Measurements from ENCODE around the gene FCHSD2. TPM values are rescaled to one million over a fixed set of nuclear protein-coding genes. Genes with fewer than 3 reads are reported as not detected.
"Not testable (repeated sequence)": the region's sequence is repeated elsewhere in the genome, so short reads cannot be mapped to it uniquely, and the experiment has no call there.

The FCHSD2 gene
- total RNA-seq, 1 experiment from 2014 or later, result 11.0 TPM

DNA sequence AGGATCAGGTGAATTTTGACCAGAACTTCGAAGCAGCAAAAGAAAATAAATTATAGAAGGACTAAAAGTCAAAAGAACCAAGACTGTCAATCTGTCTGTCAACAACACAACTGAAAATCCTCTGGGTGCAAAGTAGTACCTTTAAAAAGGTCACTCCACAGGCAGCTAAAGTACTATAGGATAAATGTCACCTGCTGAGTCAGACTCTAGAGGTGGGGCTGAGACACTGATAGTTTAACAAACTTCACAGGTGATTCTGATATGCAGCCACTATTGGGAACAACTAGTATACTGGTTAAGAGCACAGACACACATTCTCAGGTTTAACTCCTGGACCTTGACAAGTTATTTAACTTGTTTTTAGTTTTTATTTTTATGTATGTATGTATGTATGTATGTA, 107.3 kb downstream of the FCHSD2 start:
- DNase-seq (ENCODE audit: low spot score), result no peak
- in situ Hi-C loops (cut with HindIII; ENCODE audit: low sequenced_read_pairs), result no loop called here

DNA sequence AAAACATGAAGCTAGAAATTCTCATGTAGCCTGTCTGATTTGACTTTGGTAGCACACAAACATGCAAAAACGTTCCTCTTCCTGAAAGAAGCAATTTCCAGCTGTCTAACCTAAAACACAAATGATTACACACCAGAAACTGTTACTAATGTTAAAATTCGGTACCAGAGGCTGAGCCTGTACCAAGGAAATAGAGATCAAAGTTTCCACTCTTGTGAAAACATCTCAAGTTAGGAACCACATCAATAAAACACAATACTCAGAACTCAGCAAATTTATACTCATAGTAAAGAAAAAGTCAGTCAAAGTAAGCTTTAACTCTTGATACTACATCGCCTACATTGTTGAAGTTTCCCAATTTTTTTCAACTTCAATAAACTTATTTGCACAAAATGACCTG, 107.8 kb downstream of the FCHSD2 start:
- in situ Hi-C loops (cut with HindIII; ENCODE audit: low sequenced_read_pairs), result no loop called here

DNA sequence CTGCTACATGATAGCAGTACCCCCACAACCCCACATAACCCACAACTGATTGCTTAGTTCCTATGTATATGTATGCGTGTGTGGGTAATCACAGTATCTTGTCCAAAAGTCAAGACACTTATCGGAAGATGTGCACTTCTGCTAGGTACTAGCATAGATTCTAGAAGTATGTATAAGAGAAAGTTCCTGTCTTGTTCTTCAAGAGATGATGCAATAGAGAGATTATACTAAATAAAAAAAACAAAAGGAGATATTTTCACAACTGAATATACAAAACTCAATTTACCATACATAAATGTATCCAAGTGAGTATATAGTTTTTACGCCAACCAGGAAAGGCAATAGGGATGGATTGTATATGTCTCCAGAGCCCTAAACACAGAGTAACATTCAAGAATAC, 112.0 kb downstream of the FCHSD2 start:
- DNase-seq (ENCODE audit: low spot score), result no peak
- in situ Hi-C loops (cut with HindIII; ENCODE audit: low sequenced_read_pairs), result no loop called here

More for the DNA sequence above, 107.8 kb downstream of the FCHSD2 start:
- no peak for DNase-seq (ENCODE audit: low spot score)

DNA sequence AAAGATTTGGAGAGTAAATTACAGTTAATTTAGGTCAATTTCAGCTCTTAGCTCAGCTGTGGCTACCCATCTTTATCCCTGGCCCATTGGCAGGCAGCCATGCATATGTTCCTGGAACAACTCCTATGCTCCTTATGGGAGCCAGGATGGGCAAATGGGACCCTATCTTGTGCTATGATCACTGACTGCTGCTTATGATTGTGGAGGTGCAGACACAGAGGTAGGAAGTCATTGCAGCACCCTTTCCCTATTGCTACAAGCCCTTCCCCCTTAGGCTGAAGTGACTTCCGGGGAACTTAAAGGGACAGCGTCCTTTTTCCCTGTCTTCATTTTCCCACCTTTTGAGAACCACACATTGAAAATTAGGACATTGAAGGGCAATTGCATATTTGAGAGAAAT, 112.7 kb downstream of the FCHSD2 start:
- in situ Hi-C loops (cut with HindIII; ENCODE audit: low sequenced_read_pairs), result no loop called here
- peak; percentile 60 for DNase-seq (ENCODE audit: low spot score)

DNA sequence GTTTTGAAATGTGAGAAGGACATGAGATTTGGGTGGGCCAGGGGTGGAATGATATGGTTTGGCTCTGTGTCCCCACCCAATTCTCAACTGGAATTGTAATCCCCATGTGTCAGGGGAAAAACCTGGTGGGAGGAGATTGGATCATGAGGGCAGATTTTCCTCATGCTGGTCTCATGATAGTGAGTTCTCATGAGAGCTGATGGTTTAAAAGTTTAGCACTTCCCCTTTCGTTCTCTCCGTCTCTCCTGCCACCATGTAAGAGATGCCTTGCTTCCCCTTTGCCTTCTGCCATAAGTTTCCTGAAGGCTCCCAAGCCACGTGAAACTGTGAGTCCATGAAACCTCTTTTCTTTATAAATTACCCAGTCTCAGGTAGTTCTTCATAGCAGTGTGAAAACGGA, 113.5 kb downstream of the FCHSD2 start:
- in situ Hi-C loops (cut with HindIII; ENCODE audit: low sequenced_read_pairs), result no loop called here
- no peak for DNase-seq (ENCODE audit: low spot score)

DNA sequence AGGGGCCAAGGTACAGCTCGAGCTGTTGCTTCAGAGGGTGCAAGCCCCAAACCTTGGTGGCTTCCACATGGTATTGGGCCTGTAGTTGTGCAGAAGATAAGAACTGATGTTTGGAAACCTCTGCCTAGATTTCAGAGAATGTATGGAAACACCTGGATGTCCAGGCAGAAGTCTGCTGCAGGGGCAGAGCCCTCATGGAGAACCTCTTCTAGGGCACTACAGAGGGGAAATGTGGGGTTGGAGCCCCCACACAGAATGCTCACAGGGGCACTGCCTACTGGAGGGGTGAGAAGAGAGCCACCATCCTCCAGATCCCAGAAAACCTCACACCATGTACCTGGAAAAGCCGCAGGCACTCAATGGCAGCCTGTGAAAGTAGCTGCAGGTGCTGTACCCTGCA, 114.3 kb downstream of the FCHSD2 start:
- in situ Hi-C loops (cut with HindIII; ENCODE audit: low sequenced_read_pairs); DNase-seq (ENCODE audit: low spot score): not testable (repeated sequence)

DNA sequence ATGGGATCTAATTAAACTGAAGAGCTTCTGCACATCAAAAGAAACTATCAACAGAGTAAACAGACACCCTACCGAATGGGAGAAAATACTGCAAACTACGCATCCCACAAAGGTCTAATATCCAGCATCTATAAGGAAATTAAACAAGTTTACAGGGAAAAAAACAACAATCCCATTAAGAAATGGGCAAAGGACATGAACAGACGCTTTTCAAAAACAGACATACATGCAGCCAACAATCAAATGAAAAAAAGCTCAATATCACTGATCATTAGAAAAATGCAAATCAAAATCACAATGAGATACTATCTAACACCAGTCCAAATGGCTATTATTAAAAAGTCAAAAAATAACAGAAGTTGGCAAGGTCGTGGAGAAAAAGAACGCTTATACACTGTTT, 117.5 kb downstream of the FCHSD2 start:
- in situ Hi-C loops (cut with HindIII; ENCODE audit: low sequenced_read_pairs), result no loop called here
- DNase-seq (ENCODE audit: low spot score), result no peak

DNA sequence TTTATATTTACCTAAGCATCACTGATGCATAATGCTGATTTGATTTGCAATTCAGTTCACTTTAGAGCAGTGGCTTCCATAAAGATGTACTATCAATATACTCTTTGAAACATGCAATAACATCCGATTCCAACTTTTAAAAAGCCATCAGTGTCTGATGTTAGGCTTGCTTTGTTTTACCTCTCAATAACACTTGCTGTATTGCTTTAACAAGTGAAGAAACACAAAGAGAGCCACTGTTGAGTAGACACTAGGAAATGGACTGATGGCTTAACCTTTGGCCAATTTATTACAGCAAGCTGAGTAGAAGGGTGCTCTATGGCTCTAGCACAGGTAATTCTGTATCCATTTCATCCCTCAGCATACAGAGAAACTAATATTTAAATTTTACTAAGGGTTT, 122.1 kb downstream of the FCHSD2 start:
- in situ Hi-C loops (cut with HindIII; ENCODE audit: low sequenced_read_pairs), result no loop called here
- DNase-seq (ENCODE audit: low spot score), result no peak

DNA sequence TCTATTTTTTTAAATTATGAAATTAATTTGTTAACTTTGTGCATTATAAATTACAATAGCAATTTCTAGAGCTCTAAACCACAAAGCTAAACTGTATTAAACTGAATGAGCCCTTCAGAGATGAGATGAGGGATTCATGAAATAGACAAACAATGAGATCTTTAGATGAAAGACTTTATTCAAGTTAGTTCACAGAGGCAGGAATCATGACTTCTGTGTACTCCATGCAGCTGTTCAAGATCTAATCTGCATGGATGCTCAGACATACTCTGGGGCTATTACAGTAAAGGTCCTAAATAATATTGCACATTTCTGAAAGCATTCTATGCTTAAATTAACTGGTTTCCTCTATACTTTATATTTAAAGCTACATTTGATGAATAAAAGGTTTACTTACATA, 122.7 kb downstream of the FCHSD2 start:
- in situ Hi-C loops (cut with HindIII; ENCODE audit: low sequenced_read_pairs), result no loop called here
- DNase-seq (ENCODE audit: low spot score), result no peak

DNA sequence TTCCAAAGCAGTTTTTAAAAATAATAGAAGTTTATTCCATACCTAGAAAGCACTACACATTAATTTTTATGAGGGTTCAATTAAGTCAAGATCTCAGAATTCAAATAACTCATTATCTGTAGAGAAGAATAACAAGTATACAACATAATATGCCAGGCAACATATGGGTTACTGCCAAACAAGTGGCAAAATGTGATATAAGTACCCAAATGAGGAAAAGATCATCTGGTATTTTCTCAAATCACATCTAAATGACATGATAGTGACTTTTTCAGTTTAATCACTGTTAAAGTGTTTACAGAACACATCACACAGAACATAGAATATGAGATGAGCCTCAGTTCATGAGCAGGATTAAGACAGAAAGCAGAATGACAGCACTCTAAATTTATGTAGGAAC, 123.3 kb downstream of the FCHSD2 start:
- in situ Hi-C loops (cut with HindIII; ENCODE audit: low sequenced_read_pairs), result no loop called here
- DNase-seq (ENCODE audit: low spot score), result no peak

DNA sequence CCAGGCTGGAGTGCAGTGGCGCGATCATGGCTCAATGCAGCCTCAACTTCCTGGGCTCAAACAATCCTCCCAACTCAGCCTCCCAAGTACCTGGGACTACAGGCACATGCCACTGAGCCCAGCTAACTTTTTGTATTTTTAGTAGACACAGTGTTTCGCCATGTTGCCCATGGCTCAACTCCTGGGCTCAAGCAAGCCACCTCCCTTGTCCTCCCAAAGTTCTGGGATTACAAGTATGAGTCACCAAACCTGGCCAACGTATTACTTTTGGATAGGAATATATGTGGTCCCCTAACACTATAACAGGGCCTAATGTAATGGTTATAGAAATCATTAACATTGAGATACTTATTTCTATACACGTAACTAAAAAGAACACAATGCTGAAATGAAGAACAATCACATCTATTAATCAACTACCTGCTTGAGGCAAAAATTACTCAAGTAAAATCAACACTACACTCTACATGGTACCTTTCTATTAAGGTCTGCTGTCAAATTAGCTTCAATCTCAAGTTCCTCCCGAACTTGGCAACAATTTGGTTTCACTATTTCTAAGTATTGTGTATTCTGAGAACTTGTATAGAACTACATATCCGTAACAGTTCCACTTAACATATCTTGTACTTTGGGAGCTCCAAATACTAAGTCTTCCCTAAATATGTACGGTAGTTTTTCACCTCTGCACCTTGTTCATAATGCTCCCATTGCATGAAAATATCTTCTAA, 124.9 kb downstream of the FCHSD2 start:
- no peak for DNase-seq (ENCODE audit: low spot score)
- in situ Hi-C loops (cut with HindIII; ENCODE audit: low sequenced_read_pairs), result no loop called here

DNA sequence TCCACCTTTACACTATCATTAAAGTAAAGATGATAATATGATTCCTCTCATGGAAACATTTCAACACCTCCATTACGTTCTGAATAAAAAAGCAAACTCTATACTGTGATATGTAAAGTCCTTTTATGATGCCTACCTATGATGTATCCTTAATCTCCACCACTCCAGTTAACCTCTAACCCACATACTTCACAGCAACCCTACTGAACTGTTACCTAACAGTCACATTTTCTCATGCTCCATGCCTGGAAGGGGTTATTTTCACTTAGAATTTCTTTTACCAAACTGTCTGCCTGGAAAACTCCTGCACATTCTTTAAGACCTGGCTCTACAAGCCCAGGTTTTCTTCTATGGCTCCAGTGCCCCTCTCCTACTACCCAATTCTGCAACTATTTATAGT, 129.1 kb downstream of the FCHSD2 start:
- no peak for DNase-seq (ENCODE audit: low spot score)
- in situ Hi-C loops (cut with HindIII; ENCODE audit: low sequenced_read_pairs), result no loop called here

DNA sequence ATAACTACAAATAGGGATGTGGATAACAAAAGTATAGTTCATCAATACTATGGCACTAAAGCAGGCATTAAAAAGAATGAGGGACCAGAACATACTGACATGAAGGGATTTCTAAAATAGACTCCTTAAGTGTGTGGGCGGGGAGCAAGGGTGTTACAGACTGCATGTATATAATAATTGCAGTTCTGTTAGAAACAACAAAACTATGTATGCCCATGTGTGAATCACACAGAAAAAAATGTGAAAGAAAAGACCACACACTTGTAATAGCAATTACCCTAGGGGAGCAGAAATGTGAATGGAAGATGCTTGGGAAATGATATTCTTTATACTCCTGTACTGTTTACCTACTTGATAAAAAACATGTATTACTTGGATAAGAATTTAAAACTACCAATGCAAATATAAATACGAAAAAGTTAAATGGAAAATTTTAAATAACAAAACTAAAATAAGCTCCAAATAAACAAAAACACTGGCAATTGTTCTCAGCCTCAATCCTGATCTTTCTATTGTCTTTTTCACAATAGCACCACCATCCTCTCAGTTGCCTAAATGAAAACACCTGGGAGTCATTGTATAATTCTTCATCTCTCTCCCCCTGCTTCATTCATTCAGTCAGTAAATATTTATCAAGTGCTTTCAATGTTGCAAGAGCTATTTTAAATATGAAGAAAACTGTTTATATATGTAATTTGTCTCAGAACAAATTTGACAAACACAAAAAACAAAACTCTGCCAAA, 129.8 kb downstream of the FCHSD2 start:
- in situ Hi-C loops (cut with HindIII; ENCODE audit: low sequenced_read_pairs), result no loop called here
- DNase-seq (ENCODE audit: low spot score), result no peak

DNA sequence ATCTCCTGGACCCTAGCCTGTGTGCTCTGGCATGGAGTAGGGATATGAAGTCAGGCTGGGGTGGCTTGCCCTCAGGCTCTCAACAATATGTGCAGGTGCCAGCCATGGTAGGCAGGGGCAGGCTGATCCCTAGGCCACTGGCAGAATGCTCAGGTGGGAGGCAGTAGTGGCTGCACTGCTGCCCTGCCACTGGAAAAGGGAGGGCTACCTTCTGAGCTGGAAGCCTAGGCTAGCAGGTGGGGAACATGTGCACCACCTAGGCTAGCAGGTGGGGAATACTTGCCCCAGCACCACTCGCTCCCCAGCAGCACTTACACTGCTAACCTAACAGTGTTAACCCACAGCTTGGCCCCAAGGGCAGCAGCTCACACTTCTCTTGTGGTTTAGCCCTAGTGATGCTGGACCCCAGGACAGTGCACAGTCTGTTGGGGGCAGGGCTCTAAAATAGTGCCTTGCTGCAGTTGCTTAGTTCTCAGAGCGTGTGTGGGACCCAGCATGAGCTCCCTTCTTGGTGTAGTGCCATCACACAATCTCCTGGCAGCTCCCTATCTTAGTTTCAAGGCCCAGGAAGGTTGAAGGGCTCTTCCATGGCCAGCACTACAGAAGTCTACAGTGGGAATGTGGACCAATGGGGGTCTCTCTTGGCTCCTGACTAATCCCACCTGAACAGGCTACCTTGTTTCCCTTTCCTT, 130.8 kb downstream of the FCHSD2 start:
- no peak for DNase-seq (ENCODE audit: low spot score)
- in situ Hi-C loops (cut with HindIII; ENCODE audit: low sequenced_read_pairs), result no loop called here

DNA sequence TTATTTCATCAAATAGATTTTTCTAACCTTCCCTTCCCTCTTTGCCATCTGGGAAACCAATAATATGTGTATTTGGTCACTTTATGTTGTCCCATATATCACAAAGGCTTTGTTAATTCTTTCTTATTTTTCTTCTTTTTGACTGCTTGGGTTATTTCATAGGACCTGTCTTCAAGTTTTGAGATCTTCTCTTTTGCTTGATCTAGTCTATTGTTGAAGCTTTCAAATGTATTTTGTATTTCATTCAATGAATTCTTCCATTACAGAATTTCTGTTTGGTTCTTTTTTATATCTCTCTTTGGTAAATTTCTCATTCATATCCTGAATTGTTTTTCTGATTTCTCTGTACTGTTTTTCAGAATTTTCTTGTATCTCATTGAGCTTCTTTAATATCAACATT, 132.1 kb downstream of the FCHSD2 start:
- no peak for DNase-seq (ENCODE audit: low spot score)
- in situ Hi-C loops (cut with HindIII; ENCODE audit: low sequenced_read_pairs), result no loop called here

DNA sequence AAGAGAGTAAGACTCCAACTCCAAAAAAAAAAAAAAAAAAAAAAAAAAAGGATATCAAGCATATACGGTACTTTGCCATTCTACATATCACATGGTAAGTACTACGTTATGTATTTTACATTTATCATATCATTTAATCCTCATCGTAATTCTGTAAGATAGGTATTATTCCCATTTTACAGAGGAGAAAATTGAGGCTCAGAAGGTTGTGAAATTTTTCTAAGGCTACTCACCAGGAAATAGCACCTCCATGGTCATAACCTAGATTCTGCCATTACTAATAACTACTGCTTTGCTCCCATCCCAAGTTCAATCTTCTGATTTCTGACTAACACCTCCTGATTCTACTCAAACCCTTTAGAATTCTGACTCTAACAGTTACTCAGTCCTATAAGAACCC, 138.0 kb downstream of the FCHSD2 start:
- DNase-seq (ENCODE audit: low spot score), result no peak
- in situ Hi-C loops (cut with HindIII; ENCODE audit: low sequenced_read_pairs), result no loop called here

DNA sequence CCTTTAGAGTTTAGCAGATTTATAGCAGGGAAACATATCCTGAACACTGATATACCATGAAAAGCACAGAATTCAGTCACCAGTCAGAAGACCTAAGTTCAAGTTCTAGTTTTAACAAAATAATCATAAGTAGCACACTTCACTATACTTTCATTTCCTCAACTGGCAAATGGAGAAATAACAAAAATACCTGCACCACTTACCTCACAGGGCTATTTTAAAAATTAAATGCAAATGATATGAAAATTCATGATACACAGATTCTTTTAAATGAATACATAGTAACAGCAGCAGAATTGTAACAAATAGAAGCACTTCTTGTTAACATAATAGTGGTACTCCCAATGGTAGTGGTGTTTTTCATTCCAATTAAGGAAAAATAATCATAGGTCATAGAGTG, 139.0 kb downstream of the FCHSD2 start:
- DNase-seq (ENCODE audit: low spot score), result no peak
- in situ Hi-C loops (cut with HindIII; ENCODE audit: low sequenced_read_pairs), result no loop called here

DNA sequence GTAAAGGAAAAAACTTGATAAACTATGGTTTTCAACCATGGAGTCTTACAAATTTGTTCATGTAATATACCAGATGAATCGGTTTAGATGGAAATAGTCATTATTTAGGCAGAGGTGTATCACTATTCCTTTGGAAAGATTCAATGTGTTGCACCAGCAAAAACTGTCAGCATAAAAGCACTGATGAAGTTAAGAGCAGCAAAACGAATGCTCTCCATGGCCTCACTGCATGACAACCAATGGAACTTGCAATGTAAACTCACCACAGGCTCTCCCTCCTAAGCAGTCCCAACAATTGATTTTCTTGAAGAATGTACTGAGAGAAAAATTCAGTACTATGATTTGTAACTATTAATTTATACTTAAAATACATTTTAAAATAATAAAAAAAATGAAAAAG, 139.9 kb downstream of the FCHSD2 start:
- no peak for DNase-seq (ENCODE audit: low spot score)
- in situ Hi-C loops (cut with HindIII; ENCODE audit: low sequenced_read_pairs), result no loop called here

DNA sequence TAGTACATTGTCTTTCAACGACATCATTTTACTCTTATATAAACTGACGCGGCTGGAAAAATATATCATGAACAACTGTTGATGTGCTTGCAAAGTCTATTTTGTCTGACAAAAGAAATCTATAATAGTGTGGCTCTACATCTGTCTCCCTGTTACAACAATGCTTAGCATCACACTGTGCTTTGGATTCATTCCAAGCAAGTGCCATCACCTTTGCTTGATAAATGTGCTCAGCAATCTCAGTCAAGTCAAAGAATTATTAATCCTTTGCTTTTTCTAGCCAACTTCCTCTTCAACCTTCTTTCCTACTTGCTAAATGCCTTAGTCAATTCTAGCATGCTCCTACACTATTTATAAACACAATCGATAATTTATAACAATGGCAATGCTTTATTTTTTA, 140.5 kb downstream of the FCHSD2 start:
- in situ Hi-C loops (cut with HindIII; ENCODE audit: low sequenced_read_pairs), result no loop called here
- DNase-seq (ENCODE audit: low spot score), result peak; percentile 60

DNA sequence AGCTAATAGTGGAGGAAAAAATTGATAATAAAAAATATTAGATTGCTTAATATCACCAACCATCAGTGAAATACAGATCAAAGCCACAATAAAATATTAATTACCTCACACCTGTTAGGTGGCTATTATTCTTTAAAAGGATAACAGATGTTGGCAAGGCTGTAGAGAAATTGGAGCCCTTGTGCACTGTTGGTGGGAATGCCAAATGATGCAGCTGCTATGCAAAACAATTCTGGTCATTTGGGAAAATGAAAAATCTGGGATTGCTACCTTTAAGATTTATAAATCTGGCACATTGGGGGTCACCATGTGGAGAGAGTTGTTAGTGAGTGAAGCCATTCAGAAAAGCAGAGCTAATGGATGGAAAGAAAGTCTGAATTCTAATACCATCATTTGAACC, 143.4 kb downstream of the FCHSD2 start:
- DNase-seq (ENCODE audit: low spot score), result no peak
- in situ Hi-C loops (cut with HindIII; ENCODE audit: low sequenced_read_pairs), result no loop called here
